Endothelial cell of umbilical vein (primary cell): ENCODE results near the gene GPA33.

Source experiments
- CTCF ChIP-seq, 2 donors: IDR thresholded peaks; 1 replicate in 1 of 2; 2 replicates in 1 of 2; pipeline ENCODE4 v1.5.1; 2011; ENCODE audit warnings: low read length in 2 of 2, mild to moderate bottlenecking in 2 of 2, moderate library complexity in 2 of 2, control low read depth in 1 of 2, inconsistent platforms in 1 of 2, low read depth in 1 of 2; ENCODE audit not compliant: insufficient read depth in 1 of 2; ENCODE audit errors: extremely low read depth in 1 of 2
- EZH2 ChIP-seq: IDR thresholded peaks from 2 replicates; pipeline ENCODE4 v1.6.1; 2012; ENCODE audit warnings: borderline replicate concordance, low read depth, mild to moderate bottlenecking, moderate library complexity, low read length, inconsistent platforms; ENCODE audit not compliant: severe bottlenecking
- MAX ChIP-seq: IDR thresholded peaks from 2 replicates; pipeline ENCODE4 v1.6.1; 2011; ENCODE audit not compliant: insufficient read depth, insufficient read length
- MYC ChIP-seq: IDR thresholded peaks from one replicate; pipeline ENCODE4 v1.6.1; 2011; ENCODE audit warnings: mild to moderate bottlenecking, low read depth, low read length
- POLR2A ChIP-seq: IDR thresholded peaks from 2 replicates; pipeline ENCODE4 v1.6.1; 2012; ENCODE audit warnings: low read depth, mild to moderate bottlenecking, control low read depth, low read length
- POLR2AphosphoS5 ChIP-seq: IDR thresholded peaks from 2 replicates; pipeline ENCODE4 v1.6.1; 2012; ENCODE audit warnings: low read depth, mild to moderate bottlenecking, control low read depth, low read length, moderate library complexity; ENCODE audit not compliant: insufficient read depth

DNA sequence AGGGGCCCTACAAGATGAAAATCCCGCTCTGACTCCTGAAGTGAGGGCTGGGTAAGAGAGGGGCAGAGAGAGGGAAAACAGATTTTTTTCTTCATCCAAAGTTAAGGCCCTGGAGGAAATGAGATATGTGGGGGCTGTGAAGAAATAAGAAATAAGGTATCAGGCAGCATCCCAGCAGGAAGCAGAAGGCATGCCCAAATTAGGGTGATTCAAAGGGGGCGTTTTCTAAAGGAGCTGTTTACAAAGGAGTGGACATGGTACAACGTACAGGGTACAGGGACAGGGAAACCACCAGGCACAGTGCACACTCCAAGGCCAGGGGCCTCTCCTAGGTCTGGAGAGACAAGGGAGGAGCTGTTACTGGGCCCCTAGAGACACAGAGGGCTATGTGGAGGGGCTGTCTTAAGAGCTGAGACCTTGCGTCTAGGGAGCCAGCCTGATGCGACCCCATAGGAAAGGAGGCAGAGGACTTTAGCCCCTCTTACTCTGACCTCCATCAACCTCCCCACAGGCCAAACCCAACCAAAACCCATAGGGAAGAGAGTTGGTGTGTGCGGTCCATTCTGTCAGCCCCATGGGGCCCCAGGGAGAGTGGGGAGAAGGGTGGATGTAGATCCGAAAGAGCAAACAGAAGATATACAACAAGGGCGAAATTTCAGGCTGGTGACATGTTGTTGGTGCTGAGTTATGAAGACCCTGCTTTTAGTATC is 42.3 kb upstream of the GPA33 start:
- TF ChIP-seq POLR2A (no peak), CTCF (IDR thresholded peaks at IDR 0.05; ENCODE audit: extremely low read depth in 1 of 2, insufficient read depth in 1 of 2, low read depth in 1 of 2, low read length in 2 of 2) (no peak), EZH2 (no peak), MYC (no peak), MAX (no peak), POLR2AphosphoS5 (no peak)
